IMR-90 (cell line): ENCODE measurements around the gene CACNA1F. TPM values are rescaled to one million over a fixed set of nuclear protein-coding genes. Genes with fewer than 3 reads are reported as not detected.

Source experiments
- ATAC-seq: fragments of 200-7000 bp; cut with Tn5 transposase; 2 replicates; pipeline ENCODE4 v1.9.1; 2020; ENCODE audit warnings: low read depth, mild to moderate bottlenecking, moderate library complexity
- BruUV-seq: library from RNA; stranded (reverse); fragments of 400-500 nt; replicated peaks from 2 replicates; lab custom pipeline; 2021; lab: Mats Ljungman, UMichigan
- CTCF ChIA-PET: fragments of 300-600 bp; formaldehyde crosslinking; extraction: SDS; loops from one replicate; lab custom pipeline; 2021; ENCODE audit warnings: antibody characterized with exemption; lab: Yijun Ruan, JAX
- POLR2A ChIA-PET: fragments of 300-600 bp; sonication (Branson Sonifier 250); formaldehyde crosslinking; loops from one replicate; lab custom pipeline; 2022; ENCODE audit warnings: antibody characterized with exemption; ENCODE audit not compliant: unreplicated experiment; lab: Charles Lee
- DNase-seq: peaks from one replicate; pipeline ENCODE4 v3.0.0; 2013
- H2AFZ ChIP-seq: replicated peaks from 2 replicates; pipeline ENCODE3; 2013; ENCODE audit warnings: low read length, mild to moderate bottlenecking; ENCODE audit not compliant: poor library complexity
- H2AK5ac ChIP-seq: 2 replicates; pipeline ENCODE4 v1.6.1; 2013; ENCODE audit warnings: low read depth, low read length, inconsistent platforms
- H2AK9ac ChIP-seq: replicated peaks from 2 replicates; pipeline ENCODE3; 2013; ENCODE audit warnings: mild to moderate bottlenecking, low read depth, low read length, moderate library complexity; ENCODE audit not compliant: poor library complexity
- H2BK120ac ChIP-seq: 2 replicates; pipeline ENCODE4 v1.6.1; 2013; ENCODE audit warnings: low read depth, low read length, inconsistent platforms
- H2BK15ac ChIP-seq: 3 replicates; pipeline ENCODE4 v1.6.1; 2013; ENCODE audit warnings: low read depth, low read length, inconsistent platforms
- H2BK20ac ChIP-seq: 2 replicates; pipeline ENCODE4 v1.6.1; 2013; ENCODE audit warnings: low read depth, mild to moderate bottlenecking, inconsistent platforms, low read length, moderate library complexity
- H2BK5ac ChIP-seq: 2 replicates; pipeline ENCODE4 v1.6.1; 2013; ENCODE audit warnings: mild to moderate bottlenecking, low read depth, low read length, inconsistent platforms; ENCODE audit not compliant: poor library complexity, severe bottlenecking
- H3K14ac ChIP-seq: replicated peaks from 2 replicates; pipeline ENCODE4 v1.6.1; 2013; ENCODE audit warnings: low read depth, low read length, inconsistent platforms
- H3K18ac ChIP-seq: 2 replicates; pipeline ENCODE4 v1.6.1; 2013; ENCODE audit warnings: low read depth, low read length, control low read depth
- H3K23ac ChIP-seq: 2 replicates; pipeline ENCODE4 v1.6.1; 2013; ENCODE audit warnings: low read depth, low read length, inconsistent platforms
- H3K27ac ChIP-seq: 2 replicates; pipeline ENCODE4 v1.5.1; 2013; ENCODE audit warnings: mild to moderate bottlenecking, control low read depth, low read length; ENCODE audit not compliant: insufficient read depth
- H3K27me3 ChIP-seq: 2 replicates; pipeline ENCODE4 v1.6.1; 2013; ENCODE audit warnings: low read length; ENCODE audit not compliant: control insufficient read depth, insufficient read depth
- H3K36me3 ChIP-seq: 2 replicates; pipeline ENCODE4 v1.6.1; 2013; ENCODE audit warnings: low read length, mixed read lengths; ENCODE audit not compliant: control insufficient read depth, insufficient read depth
- H3K4ac ChIP-seq: 2 replicates; pipeline ENCODE4 v1.6.1; 2013; ENCODE audit warnings: low read depth, low read length, inconsistent platforms
- H3K4me1 ChIP-seq: 2 replicates; pipeline ENCODE4 v1.6.1; 2013; ENCODE audit warnings: low read length, mixed read lengths; ENCODE audit not compliant: control insufficient read depth, insufficient read depth
- H3K4me2 ChIP-seq: 2 replicates; pipeline ENCODE4 v1.6.1; 2013; ENCODE audit warnings: low read depth, mild to moderate bottlenecking, control low read depth, low read length, moderate library complexity
- H3K4me3 ChIP-seq: 2 replicates; pipeline ENCODE4 v1.5.1; 2013; ENCODE audit warnings: low read depth, mild to moderate bottlenecking, control low read depth, low read length, moderate library complexity; ENCODE audit not compliant: insufficient read depth
- H3K56ac ChIP-seq: 2 replicates; pipeline ENCODE4 v1.6.1; 2013; ENCODE audit warnings: low read length, inconsistent platforms; ENCODE audit not compliant: insufficient read depth; ENCODE audit errors: extremely low read depth
- H3K79me1 ChIP-seq, 2 experiments: 2 replicates each; pipeline ENCODE4 v1.6.1; 2013; ENCODE audit warnings: low read length in 2 of 2, inconsistent platforms in 1 of 2, low read depth in 1 of 2
- H3K9ac ChIP-seq: 2 replicates; pipeline ENCODE4 v1.6.1; 2013; ENCODE audit warnings: low read depth, low read length, control low read depth
- H3K9me1 ChIP-seq: 2 replicates; pipeline ENCODE4 v1.6.1; 2013; ENCODE audit warnings: low read length, inconsistent platforms; ENCODE audit not compliant: insufficient read depth
- H3K9me3 ChIP-seq: 2 replicates; pipeline ENCODE4 v1.6.1; 2013; ENCODE audit warnings: low read length; ENCODE audit not compliant: control insufficient read depth, insufficient read depth
- H4K20me1 ChIP-seq: 2 replicates; pipeline ENCODE4 v1.6.1; 2013; ENCODE audit warnings: low read length, inconsistent platforms; ENCODE audit not compliant: insufficient read depth
- H4K5ac ChIP-seq: 2 replicates; pipeline ENCODE4 v1.6.1; 2013; ENCODE audit warnings: mild to moderate bottlenecking, low read depth, low read length, control low read depth
- H4K8ac ChIP-seq, 2 experiments: 2 replicates each; pipeline ENCODE4 v1.6.1; 2013; ENCODE audit warnings: low read depth in 2 of 2, low read length in 2 of 2, control low read depth in 1 of 2, inconsistent platforms in 1 of 2
- H4K91ac ChIP-seq: 2 replicates; pipeline ENCODE4 v1.6.1; 2013; ENCODE audit warnings: low read depth, low read length, inconsistent platforms; ENCODE audit not compliant: insufficient read depth
- CTCF ChIP-seq: conservative IDR thresholded peaks from 2 replicates; pipeline ENCODE4 v1.5.1; 2012; ENCODE audit warnings: mild to moderate bottlenecking, low read depth, low read length, improper control_type of control experiment
- POLR2A ChIP-seq: IDR thresholded peaks from 2 replicates; pipeline ENCODE4 v1.6.1; 2012; ENCODE audit warnings: mild to moderate bottlenecking, low read depth, low read length
- RFX5 ChIP-seq: IDR thresholded peaks from 2 replicates; pipeline ENCODE4 v1.8.0; 2012; ENCODE audit warnings: low read depth, mild to moderate bottlenecking, low read length, moderate library complexity
- USF2 ChIP-seq: fragments of 150-350 bp; IDR thresholded peaks from 2 replicates; pipeline ENCODE4 v1.6.1; 2017; ENCODE audit warnings: mild to moderate bottlenecking, antibody characterized with exemption, low read length, low read depth
- WGBS, 2 experiments: methylation state at CpG; one replicate each; pipeline versions ENCODE4 v1.1.5 to v1.1.7; 2013; ENCODE audit warnings: missing lambda C conversion rate in 2 of 2; ENCODE audit not compliant: insufficient read length in 1 of 2; ENCODE audit errors: extremely low coverage in 2 of 2; 5-methylcytosine and 5-hydroxymethylcytosine counted together
- dilution Hi-C: fragments of 300-500 bp; cut with HindIII; formaldehyde crosslinking; loops from one replicate; pipeline ENCODE4 v1.14.3; 2018; ENCODE audit warnings: low sequenced_read_pairs; ENCODE audit not compliant: unreplicated experiment
- in situ Hi-C: fragments of 300-500 bp; cut with MboI; formaldehyde crosslinking; loops from 3 replicates; pipeline ENCODE4 v1.14.3; 2019; ENCODE audit warnings: low sequenced_read_pairs, inconsistent platforms, mixed read lengths
- intact Hi-C: fragments of 100-400 bp; cut with micrococcal nuclease; formaldehyde crosslinking; loops from 2 replicates; pipeline ENCODE4 v1.10.0; 2022
- polyA plus RNA-seq, 3 experiments: library from polyadenylated mRNA; depleted of rRNA; stranded (reverse); fragments of >200 nt; gene quantifications; 2 replicates each; pipeline ENCODE4 v1.2.3, GENCODE V29; 2012; ENCODE audit warnings: low replicate concordance in 1 of 3
- total RNA-seq: library from RNA; depleted of rRNA; stranded (reverse); fragments of >200 nt; gene quantifications from 2 replicates; pipeline ENCODE4 v1.2.3, GENCODE V29; 2012

The CACNA1F gene
- total and polyA plus RNA-seq, 2 of the 4 experiments (the other 2 are of a cell fraction) = not detected

GRCh38 chrX:49231333-49232000, 1.7 kb downstream of the CACNA1F start:
- no peak overlapping the region for H2AK9ac ChIP-seq
- H4K20me1 ChIP-seq = no peaks in the 10 kb centered on the region
- peaks cover 3% of the 10 kb centered on the region; the same call in 1 of the 2 replicates for H3K9me3 ChIP-seq
- no peak overlapping the region for H3K14ac ChIP-seq
- no peak overlapping the region for H3K18ac ChIP-seq
- no peak overlapping the region for H3K4me3 ChIP-seq
- H3K27me3 ChIP-seq = no peaks in the 10 kb centered on the region; the same call in 1 of the 2 replicates
- H3K36me3 ChIP-seq = no peaks in the 10 kb centered on the region
- no peak overlapping the region for H2BK5ac ChIP-seq
- H4K8ac ChIP-seq = no peak overlapping the region
- no peak overlapping the region for H3K4ac ChIP-seq
- no peak overlapping the region for H3K56ac ChIP-seq
- H4K91ac ChIP-seq = no peak overlapping the region
- no peak overlapping the region for H2AFZ ChIP-seq
- dilution Hi-C loops = no loop called here
- H2BK20ac ChIP-seq = no peak overlapping the region
- H2BK15ac ChIP-seq = no peak overlapping the region
- ChIA-PET CTCF (no interaction called here), POLR2A (no interaction called here)
- H3K79me1 ChIP-seq = peaks cover 0 to 3% of the 10 kb centered on the region in 2 experiments; a peak in 1 of 4 replicates
- 86% methylated on average over 4 of the region's 10 CpGs; no CpG with 5 or more reads in 1 of the 2 experiments for WGBS, 2 experiments
- H3K9me1 ChIP-seq = no peaks in the 10 kb centered on the region
- ATAC-seq (no peak), DNase-seq (no peak)
- TF ChIP-seq CTCF (no peak), USF2 (no peak), RFX5 (no peak), POLR2A (no peak)
- H3K9ac ChIP-seq = no peak overlapping the region
- no peak overlapping the region for H2BK120ac ChIP-seq
- intact Hi-C loops = no loop called here
- no peak overlapping the region for H3K4me2 ChIP-seq
- no peak overlapping the region for H4K5ac ChIP-seq
- no peak overlapping the region for H3K23ac ChIP-seq
- in situ Hi-C loops = no loop called here
- BruUV-seq = no TSS peak
- H2AK5ac ChIP-seq = no peak overlapping the region
- H3K4me1 ChIP-seq = no peaks in the 10 kb centered on the region
- H3K27ac ChIP-seq = no peak overlapping the region
